ENCODE results near the gene CATSPERZ. TPM values are rescaled to one million over a fixed set of nuclear protein-coding genes. Genes with fewer than 3 reads are reported as not detected.
A peak's percentile ranks its signal among the peaks of the same experiment; 100 is the strongest.

The CATSPERZ gene
- total and polyA plus RNA-seq, 2 donors = 0.19 to 0.78 TPM

DNA sequence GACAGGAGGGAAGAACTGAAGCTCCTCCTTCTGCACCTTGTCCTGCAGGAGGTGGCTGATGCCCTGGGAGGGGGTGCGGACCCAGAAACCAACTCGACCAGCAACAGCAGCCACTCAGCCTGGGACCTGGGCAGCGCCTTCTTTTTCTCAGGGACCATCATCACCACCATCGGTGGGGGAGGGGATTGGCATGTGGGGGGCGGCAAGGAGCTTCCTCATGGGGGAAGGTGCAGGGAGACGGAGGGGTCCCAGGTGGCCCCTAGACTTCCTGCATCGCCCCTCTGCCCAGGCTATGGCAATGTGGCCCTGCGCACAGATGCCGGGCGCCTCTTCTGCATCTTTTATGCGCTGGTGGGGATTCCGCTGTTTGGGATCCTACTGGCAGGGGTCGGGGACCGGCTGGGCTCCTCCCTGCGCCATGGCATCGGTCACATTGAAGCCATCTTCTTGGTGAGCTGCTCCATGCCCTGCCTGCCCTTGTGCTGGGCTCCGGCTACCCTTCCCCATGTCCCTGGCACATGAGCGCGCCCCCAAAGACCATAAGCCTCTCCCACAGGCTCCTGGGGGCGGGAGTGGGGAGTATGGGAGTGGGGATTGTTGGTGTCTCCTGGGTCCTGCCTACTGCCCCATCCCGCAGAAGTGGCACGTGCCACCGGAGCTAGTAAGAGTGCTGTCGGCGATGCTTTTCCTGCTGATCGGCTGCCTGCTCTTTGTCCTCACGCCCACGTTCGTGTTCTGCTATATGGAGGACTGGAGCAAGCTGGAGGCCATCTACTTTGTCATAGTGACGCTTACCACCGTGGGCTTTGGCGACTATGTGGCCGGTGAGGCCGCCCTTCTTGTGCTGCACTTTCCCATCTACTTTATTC, 3.1 kb upstream of the CATSPERZ start:
- Histone ChIP-seq H3K9me3 (ENCODE audit: control insufficient read depth in 2 of 2, insufficient read depth in 1 of 2, low read length in 1 of 2) (peaks cover 0 to 21% of the 10 kb centered on the region in 2 donors), H3K4me3 (ENCODE audit: low read length in 2 of 2) (no peak overlapping the region), H3K27ac (ENCODE audit: low read depth in 1 of 2, low read length in 1 of 2) (no peak overlapping the region), H3K27me3 (ENCODE audit: control insufficient read depth in 2 of 2, insufficient read depth in 1 of 2, low read length in 1 of 2) (peaks cover 90 to 100% of the 10 kb centered on the region in 2 donors), H3K4me1 (ENCODE audit: control insufficient read depth in 2 of 2, insufficient read depth in 2 of 2, low read length in 2 of 2) (peaks cover 6 to 26% of the 10 kb centered on the region in 2 donors), H3K36me3 (ENCODE audit: control insufficient read depth in 2 of 2, insufficient read depth in 2 of 2, low read length in 1 of 2) (no peaks in the 10 kb centered on the region)
- 15% methylated on average over 34 of the region's 34 CpGs for WGBS
- DNase-seq (ENCODE audit: low read depth in 6 of 9, low spot score in 9 of 9) = no peak

DNA sequence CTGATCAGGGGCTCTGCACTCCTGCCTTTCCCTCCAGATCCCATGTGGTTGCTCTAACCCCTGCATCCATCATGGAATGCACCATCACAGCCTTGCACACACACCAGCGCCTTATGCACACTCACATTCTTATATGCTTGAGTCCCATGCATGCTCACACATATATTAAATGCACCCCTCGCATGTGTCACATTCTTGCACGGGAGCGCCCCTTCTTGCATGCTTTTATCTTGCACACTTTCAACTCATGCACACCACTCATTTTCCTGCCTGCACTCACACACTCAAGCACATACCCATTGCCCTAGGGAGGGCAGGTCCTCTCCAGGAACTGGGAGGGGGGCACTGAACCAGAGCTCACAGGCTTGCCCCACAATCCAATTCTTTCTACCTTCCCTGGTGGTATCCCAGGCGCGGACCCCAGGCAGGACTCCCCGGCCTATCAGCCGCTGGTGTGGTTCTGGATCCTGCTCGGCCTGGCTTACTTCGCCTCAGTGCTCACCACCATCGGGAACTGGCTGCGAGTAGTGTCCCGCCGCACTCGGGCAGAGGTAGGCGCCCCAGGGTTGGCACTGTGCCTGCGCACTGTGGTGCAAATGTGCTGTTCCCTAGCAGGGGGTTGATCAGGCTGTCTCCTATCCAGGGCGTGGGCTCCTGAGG, 2.3 kb upstream of the CATSPERZ start:
- no peak for DNase-seq (ENCODE audit: low read depth in 6 of 9, low spot score in 9 of 9)
- Histone ChIP-seq H3K9me3 (ENCODE audit: control insufficient read depth in 2 of 2, insufficient read depth in 1 of 2, low read length in 1 of 2) (peaks cover 0 to 21% of the 10 kb centered on the region in 2 donors), H3K4me1 (ENCODE audit: control insufficient read depth in 2 of 2, insufficient read depth in 2 of 2, low read length in 2 of 2) (peaks cover 5 to 23% of the 10 kb centered on the region in 2 donors), H3K36me3 (ENCODE audit: control insufficient read depth in 2 of 2, insufficient read depth in 2 of 2, low read length in 1 of 2) (no peaks in the 10 kb centered on the region), H3K27me3 (ENCODE audit: control insufficient read depth in 2 of 2, insufficient read depth in 1 of 2, low read length in 1 of 2) (peaks cover 83 to 100% of the 10 kb centered on the region in 2 donors), H3K27ac (ENCODE audit: low read depth in 1 of 2, low read length in 1 of 2) (no peak overlapping the region), H3K4me3 (ENCODE audit: low read length in 2 of 2) (no peak overlapping the region)
- WGBS = 32% methylated on average over 18 of the region's 18 CpGs

DNA sequence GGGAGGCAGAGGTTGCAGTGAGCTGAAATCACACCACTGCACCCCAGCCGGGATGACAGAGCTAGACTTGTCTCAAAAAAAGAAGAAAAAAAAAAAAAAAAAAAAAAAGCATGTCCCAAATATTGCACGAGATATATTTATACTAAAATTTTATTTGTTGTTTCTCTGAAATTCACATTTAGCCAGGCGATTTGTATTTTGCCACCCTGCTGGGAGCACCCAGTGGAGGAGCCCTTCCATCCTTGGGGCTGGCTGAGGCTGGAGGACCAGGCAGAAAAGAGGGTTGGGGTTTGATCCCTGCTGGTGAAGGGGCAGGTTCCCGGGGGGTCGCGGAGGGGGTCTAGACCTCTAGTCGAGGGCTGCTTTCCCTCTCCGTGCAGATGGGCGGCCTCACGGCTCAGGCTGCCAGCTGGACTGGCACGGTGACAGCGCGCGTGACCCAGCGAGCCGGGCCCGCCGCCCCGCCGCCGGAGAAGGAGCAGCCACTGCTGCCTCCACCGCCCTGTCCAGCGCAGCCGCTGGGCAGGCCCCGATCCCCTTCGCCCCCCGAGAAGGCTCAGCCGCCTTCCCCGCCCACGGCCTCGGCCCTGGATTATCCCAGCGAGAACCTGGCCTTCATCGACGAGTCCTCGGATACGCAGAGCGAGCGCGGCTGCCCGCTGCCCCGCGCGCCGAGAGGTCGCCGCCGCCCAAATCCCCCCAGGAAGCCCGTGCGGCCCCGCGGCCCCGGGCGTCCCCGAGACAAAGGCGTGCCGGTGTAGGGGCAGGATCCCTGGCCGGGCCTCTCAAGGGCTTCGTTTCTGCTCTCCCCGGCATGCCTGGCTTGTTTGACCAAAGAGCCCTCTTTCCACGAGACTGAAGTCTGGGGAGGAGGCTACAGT, 952 bp upstream of the CATSPERZ start:
- H3K4me1 ChIP-seq (ENCODE audit: control insufficient read depth in 2 of 2, insufficient read depth in 2 of 2, low read length in 2 of 2) = peaks cover 7 to 28% of the 10 kb centered on the region in 2 donors
- peak overlapping the region in 1 of 2 donors; percentile 11 for H3K4me3 ChIP-seq (ENCODE audit: low read length in 2 of 2)
- peaks cover 0 to 23% of the 10 kb centered on the region in 2 donors for H3K9me3 ChIP-seq (ENCODE audit: control insufficient read depth in 2 of 2, insufficient read depth in 1 of 2, low read length in 1 of 2)
- peaks cover 74 to 100% of the 10 kb centered on the region in 2 donors for H3K27me3 ChIP-seq (ENCODE audit: control insufficient read depth in 2 of 2, insufficient read depth in 1 of 2, low read length in 1 of 2)
- no peak for DNase-seq (ENCODE audit: low read depth in 6 of 9, low spot score in 9 of 9)
- peak overlapping the region in 1 of 2 donors; percentile 21 for H3K27ac ChIP-seq (ENCODE audit: low read depth in 1 of 2, low read length in 1 of 2)
- 4% methylated on average over 60 of the region's 60 CpGs for WGBS
- H3K36me3 ChIP-seq (ENCODE audit: control insufficient read depth in 2 of 2, insufficient read depth in 2 of 2, low read length in 1 of 2) = no peaks in the 10 kb centered on the region

DNA sequence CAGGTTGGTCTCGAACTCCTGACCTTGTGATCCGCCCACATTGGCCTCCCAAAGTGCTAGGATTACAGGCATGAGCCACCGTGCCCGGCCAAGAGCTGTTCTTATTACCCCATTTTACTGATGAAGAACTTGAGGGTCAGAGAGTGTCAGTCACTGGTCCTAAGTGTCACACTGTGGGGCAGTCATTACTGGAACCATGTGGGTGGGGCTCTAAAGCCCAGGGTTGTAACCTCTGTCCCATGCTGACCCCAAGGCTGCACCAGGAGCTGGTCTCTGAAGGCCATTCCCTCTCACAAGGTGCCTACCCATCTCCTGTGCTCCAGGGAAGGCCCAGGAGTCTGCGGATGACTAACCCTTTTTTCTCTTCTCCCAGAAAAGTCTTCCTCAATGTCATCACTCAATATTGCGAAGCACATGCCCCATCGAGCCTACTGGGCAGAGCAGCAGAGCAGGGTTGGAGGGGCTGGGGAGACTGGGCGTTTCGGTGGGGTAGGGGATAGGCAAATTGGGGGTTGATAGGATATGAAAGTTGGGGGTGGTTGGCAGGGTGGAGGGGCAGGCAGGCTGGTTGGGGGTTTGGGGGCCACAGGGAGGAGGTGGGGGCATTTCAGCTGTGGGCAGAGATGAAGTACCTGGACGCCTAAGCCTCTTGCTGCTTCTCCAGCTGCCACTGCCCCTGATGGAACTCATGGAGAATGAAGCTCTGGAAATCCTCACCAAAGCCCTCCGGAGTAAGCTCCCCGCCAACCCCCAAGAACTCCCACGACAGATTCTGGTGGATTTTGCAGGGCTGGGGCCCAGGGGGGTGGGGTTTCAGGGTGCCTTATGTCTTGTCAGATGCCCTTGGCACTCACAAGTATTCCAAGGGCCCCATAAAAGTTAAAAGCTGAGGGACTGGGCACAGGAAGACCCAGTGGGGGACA, 3.2 kb downstream of the CATSPERZ start:
- Histone ChIP-seq H3K36me3 (ENCODE audit: control insufficient read depth in 2 of 2, insufficient read depth in 2 of 2, low read length in 1 of 2) (peaks cover 10% of the 10 kb centered on the region in 2 donors), H3K27me3 (ENCODE audit: control insufficient read depth in 2 of 2, insufficient read depth in 1 of 2, low read length in 1 of 2) (peaks cover 38 to 58% of the 10 kb centered on the region in 2 donors), H3K27ac (ENCODE audit: low read depth in 1 of 2, low read length in 1 of 2) (no peak overlapping the region), H3K9me3 (ENCODE audit: control insufficient read depth in 2 of 2, insufficient read depth in 1 of 2, low read length in 1 of 2) (peaks cover 0 to 25% of the 10 kb centered on the region in 2 donors), H3K4me3 (ENCODE audit: low read length in 2 of 2) (no peak overlapping the region), H3K4me1 (ENCODE audit: control insufficient read depth in 2 of 2, insufficient read depth in 2 of 2, low read length in 2 of 2) (peaks cover 15 to 36% of the 10 kb centered on the region in 2 donors)
- no peak for DNase-seq (ENCODE audit: low read depth in 6 of 9, low spot score in 9 of 9)
- WGBS = 90% methylated on average over 13 of the region's 13 CpGs

DNA sequence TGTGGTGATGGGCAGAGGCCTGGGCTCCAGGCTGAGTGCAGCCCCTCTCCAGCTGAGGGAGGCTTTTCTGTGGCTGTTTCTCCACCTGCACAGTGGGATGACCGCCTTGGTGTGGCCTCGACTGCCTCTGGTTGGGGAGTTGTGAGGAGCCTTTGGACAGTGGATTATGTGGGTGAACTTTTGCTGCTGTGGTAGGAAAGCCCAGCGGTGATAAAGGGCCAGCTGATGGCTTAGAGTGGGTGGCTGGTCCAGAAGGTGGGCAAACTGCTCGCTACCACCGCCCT, 3.8 kb downstream of the CATSPERZ start:
- H3K9me3 ChIP-seq (ENCODE audit: control insufficient read depth in 2 of 2, insufficient read depth in 1 of 2, low read length in 1 of 2) = peaks cover 0 to 25% of the 10 kb centered on the region in 2 donors
- no peak for DNase-seq (ENCODE audit: low read depth in 6 of 9, low spot score in 9 of 9)
- 50% methylated on average over 5 of the region's 5 CpGs for WGBS
- H3K4me3 ChIP-seq (ENCODE audit: low read length in 2 of 2) = peak overlapping the region; percentile 50 to 89
- H3K27me3 ChIP-seq (ENCODE audit: control insufficient read depth in 2 of 2, insufficient read depth in 1 of 2, low read length in 1 of 2) = peaks cover 32 to 52% of the 10 kb centered on the region in 2 donors
- H3K36me3 ChIP-seq (ENCODE audit: control insufficient read depth in 2 of 2, insufficient read depth in 2 of 2, low read length in 1 of 2) = peaks cover 10 to 11% of the 10 kb centered on the region in 2 donors
- peaks cover 15 to 36% of the 10 kb centered on the region in 2 donors for H3K4me1 ChIP-seq (ENCODE audit: control insufficient read depth in 2 of 2, insufficient read depth in 2 of 2, low read length in 2 of 2)
- no peak overlapping the region for H3K27ac ChIP-seq (ENCODE audit: low read depth in 1 of 2, low read length in 1 of 2)

- Histone ChIP-seq H3K4me1 (ENCODE audit: control insufficient read depth in 2 of 2, insufficient read depth in 2 of 2, low read length in 2 of 2) (peaks cover 15 to 36% of the 10 kb centered on the region in 2 donors), H3K27me3 (ENCODE audit: control insufficient read depth in 2 of 2, insufficient read depth in 1 of 2, low read length in 1 of 2) (peaks cover 26 to 47% of the 10 kb centered on the region in 2 donors), H3K9me3 (ENCODE audit: control insufficient read depth in 2 of 2, insufficient read depth in 1 of 2, low read length in 1 of 2) (peaks cover 0 to 25% of the 10 kb centered on the region in 2 donors), H3K27ac (ENCODE audit: low read depth in 1 of 2, low read length in 1 of 2) (peak overlapping the region; percentile 90 to 91), H3K4me3 (ENCODE audit: low read length in 2 of 2) (peak overlapping the region; percentile 50 to 89), H3K36me3 (ENCODE audit: control insufficient read depth in 2 of 2, insufficient read depth in 2 of 2, low read length in 1 of 2) (peaks cover 10 to 13% of the 10 kb centered on the region in 2 donors)
- WGBS = under 1% methylated on average over 46 of the region's 46 CpGs
- peak; percentile 73 to 95 (median 87) for DNase-seq (ENCODE audit: low read depth in 6 of 9, low spot score in 9 of 9)
Observed at GRCh38 chr11:64304316-64305072, 4.3 kb downstream of the CATSPERZ start.

- Histone ChIP-seq H3K27ac (ENCODE audit: low read depth in 1 of 2, low read length in 1 of 2) (peak within 1 kb of the TSS; percentile 90 to 91), H3K4me3 (ENCODE audit: low read length in 2 of 2) (peak within 1 kb of the TSS; percentile 69 to 89), H3K9me3 (ENCODE audit: control insufficient read depth in 2 of 2, insufficient read depth in 1 of 2, low read length in 1 of 2) (peaks cover 0 to 19% of the 10 kb centered on the region in 2 donors), H3K36me3 (ENCODE audit: control insufficient read depth in 2 of 2, insufficient read depth in 2 of 2, low read length in 1 of 2) (peaks cover 10 to 16% of the 10 kb centered on the region in 2 donors), H3K27me3 (ENCODE audit: control insufficient read depth in 2 of 2, insufficient read depth in 1 of 2, low read length in 1 of 2) (peaks cover 21 to 40% of the 10 kb centered on the region in 2 donors), H3K4me1 (ENCODE audit: control insufficient read depth in 2 of 2, insufficient read depth in 2 of 2, low read length in 2 of 2) (peaks cover 15 to 29% of the 10 kb centered on the region in 2 donors)
- WGBS = 1% methylated on average over 81 of the region's 81 CpGs
- DNase-seq (ENCODE audit: low read depth in 6 of 9, low spot score in 9 of 9) = peak; percentile 92 to 99 (median 98)
Observed at GRCh38 chr11:64305075-64305690, 5.0 kb downstream of the CATSPERZ start, which contains the start of gene ESRRA. ESRRA (plus strand) TSS chr11:64305524; CDS start chr11:64307180, 1,656 bp downstream.

Data from thymus (tissue), 11 donors.